Natural killer cell (primary cell): ENCODE measurements around the gene AGTR1. TPM values are rescaled to one million over a fixed set of nuclear protein-coding genes. Genes with fewer than 3 reads are reported as not detected.

Source experiments
- ATAC-seq, 3 donors: fragments of 150-1000 bp in 2 of 3; fragments of 200-7000 bp in 1 of 3; cut with Tn5 transposase; 1 replicate in 1 of 3; 2 replicates in 2 of 3; pipeline ENCODE4 v1.10.0; 2021; ENCODE audit warnings: mild to moderate bottlenecking in 2 of 3, moderate library complexity in 2 of 3
- DNase-seq, 2 donors: peaks; one replicate each; pipeline versions ENCODE4 v3.0.0 to v3.0.0-alpha.2; 2013 to 2021; ENCODE audit warnings: mixed read lengths in 1 of 2
- H3K27ac ChIP-seq: one replicate; pipeline ENCODE4 v1.5.1; 2013; ENCODE audit warnings: mild to moderate bottlenecking, low read length
- H3K27me3 ChIP-seq: one replicate; pipeline ENCODE4 v1.6.1; 2013; ENCODE audit warnings: low read length; ENCODE audit not compliant: control insufficient read depth, insufficient read depth
- H3K36me3 ChIP-seq: one replicate; pipeline ENCODE4 v1.6.1; 2013; ENCODE audit warnings: low read length; ENCODE audit not compliant: control insufficient read depth, insufficient read depth
- H3K4me1 ChIP-seq: one replicate; pipeline ENCODE4 v1.6.1; 2013; ENCODE audit warnings: low read length; ENCODE audit not compliant: control insufficient read depth, insufficient read depth
- H3K4me3 ChIP-seq: one replicate; pipeline ENCODE4 v1.5.1; 2013; ENCODE audit warnings: low read length
- H3K9me3 ChIP-seq: one replicate; pipeline ENCODE4 v1.6.1; 2013; ENCODE audit warnings: low read length; ENCODE audit not compliant: control insufficient read depth, insufficient read depth
- H3K27ac Mint-ChIP-seq, 2 donors: one replicate each; pipeline ENCODE4 v1.8.0; 2022; ENCODE audit warnings: mild to moderate bottlenecking in 2 of 2, mixed read lengths in 2 of 2, moderate library complexity in 1 of 2
- H3K27me3 Mint-ChIP-seq, 2 donors: one replicate each; pipeline ENCODE4 v1.8.0; 2022; ENCODE audit warnings: low read depth in 2 of 2, mixed read lengths in 2 of 2
- H3K36me3 Mint-ChIP-seq: one replicate; pipeline ENCODE4 v1.8.0; 2022; ENCODE audit warnings: mixed read lengths
- H3K4me1 Mint-ChIP-seq, 2 donors: one replicate each; pipeline ENCODE4 v1.8.0; 2022; ENCODE audit warnings: mixed read lengths in 2 of 2
- H3K4me3 Mint-ChIP-seq: one replicate; pipeline ENCODE4 v1.8.0; 2022; ENCODE audit warnings: mild to moderate bottlenecking, moderate library complexity, mixed read lengths
- H3K9me3 Mint-ChIP-seq, 2 donors: one replicate each; pipeline ENCODE4 v1.8.0; 2022; ENCODE audit warnings: mixed read lengths in 2 of 2
- WGBS: methylation state at CpG from one replicate; pipeline ENCODE4 v1.1.7; 2013; ENCODE audit warnings: missing lambda C conversion rate; ENCODE audit not compliant: insufficient coverage; 5-methylcytosine and 5-hydroxymethylcytosine counted together
- intact Hi-C: fragments of 100-400 bp; cut with micrococcal nuclease; formaldehyde crosslinking; loops from one replicate; pipeline ENCODE4 v1.14.2; 2022
- total RNA-seq, 4 donors: library from RNA; stranded (reverse); fragments of 120-200 nt in 1 of 4; gene quantifications; one replicate each; pipeline versions ENCODE4 v1.2.3 to v1.2.4, GENCODE V29; 2013 to 2022
- TF ChIP-seq, protein P1 (sequence below): fragments of 200-600 bp; IDR thresholded peaks from one replicate; pipeline ENCODE4 v1.8.0; 2022; ENCODE audit warnings: antibody characterized with exemption

AGTR1 gene
- total RNA-seq, 3 donors from 2014 or later (not counting 1 experiment from before 2014, with no cell fraction given), result not detected

DNA sequence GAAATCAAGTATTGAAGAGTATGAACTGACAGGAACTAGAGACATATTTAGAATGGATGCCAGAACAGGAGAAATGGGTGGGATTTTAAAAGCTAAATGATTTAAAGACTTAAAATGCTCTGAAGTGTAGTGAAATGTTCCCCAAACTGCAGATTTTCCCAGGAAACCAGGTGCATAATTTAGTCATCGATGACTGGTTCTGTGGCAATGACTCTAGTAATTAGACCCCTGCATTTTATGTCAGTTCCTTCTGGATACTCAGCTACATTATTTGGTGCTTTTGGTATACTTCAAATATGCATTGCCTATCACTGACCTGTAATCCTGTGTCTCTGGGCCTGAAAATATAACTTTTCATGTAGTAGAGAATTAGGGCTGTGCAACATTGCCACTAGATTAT lies 16.8 kb downstream of the AGTR1 start:
- TF ChIP-seq, protein P1, sequence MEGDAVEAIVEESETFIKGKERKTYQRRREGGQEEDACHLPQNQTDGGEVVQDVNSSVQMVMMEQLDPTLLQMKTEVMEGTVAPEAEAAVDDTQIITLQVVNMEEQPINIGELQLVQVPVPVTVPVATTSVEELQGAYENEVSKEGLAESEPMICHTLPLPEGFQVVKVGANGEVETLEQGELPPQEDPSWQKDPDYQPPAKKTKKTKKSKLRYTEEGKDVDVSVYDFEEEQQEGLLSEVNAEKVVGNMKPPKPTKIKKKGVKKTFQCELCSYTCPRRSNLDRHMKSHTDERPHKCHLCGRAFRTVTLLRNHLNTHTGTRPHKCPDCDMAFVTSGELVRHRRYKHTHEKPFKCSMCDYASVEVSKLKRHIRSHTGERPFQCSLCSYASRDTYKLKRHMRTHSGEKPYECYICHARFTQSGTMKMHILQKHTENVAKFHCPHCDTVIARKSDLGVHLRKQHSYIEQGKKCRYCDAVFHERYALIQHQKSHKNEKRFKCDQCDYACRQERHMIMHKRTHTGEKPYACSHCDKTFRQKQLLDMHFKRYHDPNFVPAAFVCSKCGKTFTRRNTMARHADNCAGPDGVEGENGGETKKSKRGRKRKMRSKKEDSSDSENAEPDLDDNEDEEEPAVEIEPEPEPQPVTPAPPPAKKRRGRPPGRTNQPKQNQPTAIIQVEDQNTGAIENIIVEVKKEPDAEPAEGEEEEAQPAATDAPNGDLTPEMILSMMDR, result no peak
- Mint-ChIP-seq H3K27ac (no peak overlapping the region), H3K9me3 (no peaks in the 10 kb centered on the region), H3K4me3 (no peak overlapping the region), H3K27me3 (no peaks in the 10 kb centered on the region), H3K4me1 (no peaks in the 10 kb centered on the region), H3K36me3 (no peaks in the 10 kb centered on the region)
- H3K9me3 ChIP-seq, result no peaks in the 10 kb centered on the region
- no peaks in the 10 kb centered on the region for H3K4me1 ChIP-seq
- H3K27ac ChIP-seq, result no peak overlapping the region
- no peaks in the 10 kb centered on the region for H3K36me3 ChIP-seq
- no peaks in the 10 kb centered on the region for H3K27me3 ChIP-seq
- ATAC-seq, result no peak
- intact Hi-C loops, result no loop called here
- 91% methylated on average over 1 of the region's 1 CpG for WGBS
- no peak for DNase-seq
- H3K4me3 ChIP-seq, result no peak overlapping the region

DNA sequence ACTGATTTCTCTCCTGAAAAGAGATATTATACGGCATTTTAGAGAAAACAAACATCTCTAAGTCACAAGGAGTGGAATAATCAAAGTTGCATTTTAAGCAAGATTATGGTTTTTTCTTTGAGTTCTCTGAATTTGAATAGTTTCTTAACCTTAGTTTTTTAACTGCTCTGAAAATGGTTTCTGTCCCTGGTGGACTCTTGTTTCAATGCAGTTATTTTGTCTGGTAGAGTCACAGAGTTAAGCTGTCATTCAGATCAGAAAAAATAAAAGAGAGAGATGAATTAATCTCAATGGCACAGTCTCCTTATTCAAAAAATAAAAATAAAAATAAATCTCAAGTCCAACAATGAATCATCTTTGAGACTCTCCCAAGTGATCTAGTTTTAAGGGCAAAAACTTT lies 19.0 kb downstream of the AGTR1 start:
- WGBS, result no CpG with 5 or more reads among the region's 1 CpG
- Histone ChIP-seq H3K4me3 (no peak overlapping the region), H3K36me3 (no peaks in the 10 kb centered on the region), H3K9me3 (no peaks in the 10 kb centered on the region), H3K27ac (no peak overlapping the region), H3K27me3 (no peaks in the 10 kb centered on the region), H3K4me1 (no peaks in the 10 kb centered on the region)
- no peaks in the 10 kb centered on the region for H3K9me3 Mint-ChIP-seq
- H3K27me3 Mint-ChIP-seq, result no peaks in the 10 kb centered on the region
- H3K4me1 Mint-ChIP-seq, result no peaks in the 10 kb centered on the region
- ATAC-seq (no peak), DNase-seq (no peak)
- TF ChIP-seq, protein P1, result no peak
- intact Hi-C loops, result no loop called here
- H3K36me3 Mint-ChIP-seq, result no peaks in the 10 kb centered on the region
- no peak overlapping the region for H3K4me3 Mint-ChIP-seq
- no peak overlapping the region for H3K27ac Mint-ChIP-seq

- Histone ChIP-seq H3K27ac (no peak overlapping the region), H3K4me3 (no peak overlapping the region), H3K9me3 (no peaks in the 10 kb centered on the region), H3K4me1 (no peaks in the 10 kb centered on the region), H3K27me3 (no peaks in the 10 kb centered on the region), H3K36me3 (no peaks in the 10 kb centered on the region)
- Mint-ChIP-seq H3K9me3 (no peaks in the 10 kb centered on the region), H3K36me3 (no peaks in the 10 kb centered on the region), H3K4me1 (no peaks in the 10 kb centered on the region), H3K27me3 (no peaks in the 10 kb centered on the region), H3K4me3 (no peak overlapping the region), H3K27ac (no peak overlapping the region)
- 73% methylated on average over 3 of the region's 3 CpGs for WGBS
- ATAC-seq, result no peak
- intact Hi-C loops, result no loop called here
- no peak for DNase-seq
- TF ChIP-seq, protein P1, result no peak
These were observed 20.3 kb downstream of the AGTR1 start for GRCh38 chr3:148717885-148718561.
